PC-9 (cell line): ENCODE results near the gene MBP.

Experiments
- EZH2 ChIP-seq: fragments of 200-600 bp; sonication (generic); IDR thresholded peaks from 2 replicates; pipeline ENCODE4 v1.8.0; 2017; ENCODE audit warnings: antibody characterized with exemption, low read depth
- TF ChIP-seq, protein P1 (sequence below): fragments of 200-600 bp; sonication (generic); conservative IDR thresholded peaks from 2 replicates; pipeline ENCODE4 v1.6.1; 2017; ENCODE audit warnings: mixed run types, antibody characterized with exemption, mild to moderate bottlenecking, moderate library complexity

DNA sequence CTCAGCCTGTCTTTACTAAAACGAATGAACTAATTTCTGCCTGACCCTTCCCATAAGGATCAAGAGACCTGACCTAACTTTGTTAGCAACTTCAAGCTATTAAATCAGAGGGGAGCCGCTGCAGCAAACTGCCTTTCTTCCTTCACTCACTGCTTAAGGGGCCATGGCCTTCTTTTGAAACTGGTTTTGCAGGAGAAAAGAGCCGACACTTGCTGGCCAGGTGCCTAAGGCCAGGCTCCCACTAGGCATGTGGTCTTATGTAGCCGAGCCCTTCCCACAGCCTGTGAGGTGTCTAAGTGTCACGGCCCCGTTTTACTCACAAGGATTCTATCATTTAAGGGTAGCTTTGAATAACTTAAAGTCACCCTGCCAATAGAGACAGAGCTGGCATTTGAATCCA, 179.4 kb downstream of the MBP start:
- TF ChIP-seq, protein P1, sequence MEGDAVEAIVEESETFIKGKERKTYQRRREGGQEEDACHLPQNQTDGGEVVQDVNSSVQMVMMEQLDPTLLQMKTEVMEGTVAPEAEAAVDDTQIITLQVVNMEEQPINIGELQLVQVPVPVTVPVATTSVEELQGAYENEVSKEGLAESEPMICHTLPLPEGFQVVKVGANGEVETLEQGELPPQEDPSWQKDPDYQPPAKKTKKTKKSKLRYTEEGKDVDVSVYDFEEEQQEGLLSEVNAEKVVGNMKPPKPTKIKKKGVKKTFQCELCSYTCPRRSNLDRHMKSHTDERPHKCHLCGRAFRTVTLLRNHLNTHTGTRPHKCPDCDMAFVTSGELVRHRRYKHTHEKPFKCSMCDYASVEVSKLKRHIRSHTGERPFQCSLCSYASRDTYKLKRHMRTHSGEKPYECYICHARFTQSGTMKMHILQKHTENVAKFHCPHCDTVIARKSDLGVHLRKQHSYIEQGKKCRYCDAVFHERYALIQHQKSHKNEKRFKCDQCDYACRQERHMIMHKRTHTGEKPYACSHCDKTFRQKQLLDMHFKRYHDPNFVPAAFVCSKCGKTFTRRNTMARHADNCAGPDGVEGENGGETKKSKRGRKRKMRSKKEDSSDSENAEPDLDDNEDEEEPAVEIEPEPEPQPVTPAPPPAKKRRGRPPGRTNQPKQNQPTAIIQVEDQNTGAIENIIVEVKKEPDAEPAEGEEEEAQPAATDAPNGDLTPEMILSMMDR, result no peak
- no peak for TF ChIP-seq EZH2
